ENCODE measurements around the gene EBLN1.

DNA sequence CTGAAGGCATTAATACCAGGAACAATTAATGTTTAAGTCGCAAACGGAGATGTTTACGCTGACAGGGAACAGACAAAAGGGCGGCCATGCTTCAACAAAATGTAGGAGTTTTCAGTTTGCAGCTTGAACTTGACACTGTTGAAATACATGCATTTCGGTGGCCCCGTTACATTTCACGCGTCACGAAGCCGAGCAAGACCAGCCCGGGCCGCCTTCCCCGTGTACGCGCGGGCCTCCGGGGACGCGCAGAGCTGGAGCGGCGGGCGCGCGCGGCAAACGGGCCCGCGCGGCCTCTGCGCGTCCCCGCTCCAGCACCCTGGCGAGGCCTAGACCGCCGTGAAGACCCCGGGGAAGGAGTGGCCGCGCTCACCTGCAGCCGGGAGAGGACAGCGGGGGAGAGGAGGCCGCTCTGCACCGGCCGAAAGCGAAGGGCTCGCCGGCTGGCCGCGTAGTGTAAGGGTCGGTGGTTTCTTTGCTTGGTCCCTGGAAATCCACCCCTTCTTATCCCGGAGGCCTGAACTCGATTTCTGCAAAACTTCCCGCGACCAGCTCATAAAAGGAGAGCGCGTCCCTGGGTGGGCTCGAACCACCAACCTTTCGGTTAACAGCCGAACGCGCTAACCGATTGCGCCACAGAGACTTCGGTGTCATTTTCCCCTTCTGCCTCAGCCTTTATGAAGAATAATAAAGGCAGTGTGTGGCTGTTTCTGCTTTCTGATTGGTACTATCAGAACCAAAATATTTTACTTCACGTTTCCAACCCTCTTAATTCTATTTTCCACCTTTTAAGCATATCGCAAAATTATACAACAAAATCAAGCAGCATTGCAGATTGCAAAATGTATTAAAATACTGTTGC, 11.4 kb upstream of the EBLN1 start:
- TF ChIP-seq, protein P1, sequence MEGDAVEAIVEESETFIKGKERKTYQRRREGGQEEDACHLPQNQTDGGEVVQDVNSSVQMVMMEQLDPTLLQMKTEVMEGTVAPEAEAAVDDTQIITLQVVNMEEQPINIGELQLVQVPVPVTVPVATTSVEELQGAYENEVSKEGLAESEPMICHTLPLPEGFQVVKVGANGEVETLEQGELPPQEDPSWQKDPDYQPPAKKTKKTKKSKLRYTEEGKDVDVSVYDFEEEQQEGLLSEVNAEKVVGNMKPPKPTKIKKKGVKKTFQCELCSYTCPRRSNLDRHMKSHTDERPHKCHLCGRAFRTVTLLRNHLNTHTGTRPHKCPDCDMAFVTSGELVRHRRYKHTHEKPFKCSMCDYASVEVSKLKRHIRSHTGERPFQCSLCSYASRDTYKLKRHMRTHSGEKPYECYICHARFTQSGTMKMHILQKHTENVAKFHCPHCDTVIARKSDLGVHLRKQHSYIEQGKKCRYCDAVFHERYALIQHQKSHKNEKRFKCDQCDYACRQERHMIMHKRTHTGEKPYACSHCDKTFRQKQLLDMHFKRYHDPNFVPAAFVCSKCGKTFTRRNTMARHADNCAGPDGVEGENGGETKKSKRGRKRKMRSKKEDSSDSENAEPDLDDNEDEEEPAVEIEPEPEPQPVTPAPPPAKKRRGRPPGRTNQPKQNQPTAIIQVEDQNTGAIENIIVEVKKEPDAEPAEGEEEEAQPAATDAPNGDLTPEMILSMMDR (conservative IDR thresholded peaks at IDR 0.05) = no peak
- TF ChIP-seq ZFX (IDR thresholded peaks at IDR 0.05) = peak; percentile 89

All from C4-2B (cell line).